Measurements from ENCODE around the gene THOP1.

THOP1 gene

GRCh38 chr19:2785244-2785997 is at the start of gene THOP1:
Gene THOP1, plus strand, starts transcription at chr19:2785503. Its CDS starts 160 bp downstream, at chr19:2785663.
- peak; percentile 100 for DNase-seq (ENCODE audit: low spot score)

- no peak for DNase-seq (ENCODE audit: low spot score)
Observed at GRCh38 chr19:2736550-2737190, 48.6 kb upstream of the THOP1 start.

- DNase-seq (ENCODE audit: low spot score) = peak; percentile 100
Observed at GRCh38 chr19:2739602-2740313, 45.5 kb upstream of the THOP1 start, which contains the start of gene SLC39A3. Gene SLC39A3, minus strand, starts transcription at chr19:2740017. Its CDS starts 2,760 bp downstream, at chr19:2737257.

- DNase-seq (ENCODE audit: low spot score) = no peak
Observed at GRCh38 chr19:2740314-2740656, 45.0 kb upstream of the THOP1 start.

- DNase-seq (ENCODE audit: low spot score) = no peak
Observed at GRCh38 chr19:2743099-2743498, 42.2 kb upstream of the THOP1 start.

- no peak for DNase-seq (ENCODE audit: low spot score)
Observed at GRCh38 chr19:2744113-2744512, 41.2 kb upstream of the THOP1 start.

GRCh38 chr19:2747349-2747748 is 38.0 kb upstream of the THOP1 start:
- no peak for DNase-seq (ENCODE audit: low spot score)

GRCh38 chr19:2750808-2751437 is 34.4 kb upstream of the THOP1 start:
- DNase-seq (ENCODE audit: low spot score) = no peak

GRCh38 chr19:2751438-2751830 is 33.9 kb upstream of the THOP1 start:
- DNase-seq (ENCODE audit: low spot score) = no peak

GRCh38 chr19:2754659-2755447 is 30.4 kb upstream of the THOP1 start:
- DNase-seq (ENCODE audit: low spot score) = no peak

- DNase-seq (ENCODE audit: low spot score) = no peak
Observed at GRCh38 chr19:2755448-2755705, 29.9 kb upstream of the THOP1 start.

GRCh38 chr19:2755811-2756210 is 29.5 kb upstream of the THOP1 start:
- DNase-seq (ENCODE audit: low spot score) = no peak

GRCh38 chr19:2756477-2756876 is 28.8 kb upstream of the THOP1 start:
- no peak for DNase-seq (ENCODE audit: low spot score)

GRCh38 chr19:2756921-2757881 is 28.1 kb upstream of the THOP1 start:
- DNase-seq (ENCODE audit: low spot score) = no peak

GRCh38 chr19:2758601-2759313 is 26.5 kb upstream of the THOP1 start:
- no peak for DNase-seq (ENCODE audit: low spot score)

- no peak for DNase-seq (ENCODE audit: low spot score)
Observed at GRCh38 chr19:2759362-2759761, 25.9 kb upstream of the THOP1 start.

GRCh38 chr19:2759965-2760364 is 25.3 kb upstream of the THOP1 start:
- DNase-seq (ENCODE audit: low spot score) = no peak

- no peak for DNase-seq (ENCODE audit: low spot score)
Observed at GRCh38 chr19:2761309-2761677, 24.0 kb upstream of the THOP1 start.

GRCh38 chr19:2761876-2762782 is 23.2 kb upstream of the THOP1 start:
- DNase-seq (ENCODE audit: low spot score) = no peak

Data from AG20443 (cell line).